MM.1S (cell line): ENCODE data around the gene RTRAF.

ENCODE experiments used
- DNase-seq: peaks from one replicate; pipeline ENCODE4 v3.0.0-alpha.2; 2015
- H2AFZ ChIP-seq: fragments of 300-600 bp; sonication (generic); 2 replicates; pipeline ENCODE4 v1.6.0; 2016; ENCODE audit warnings: antibody characterized with exemption, low read length
- H3F3A ChIP-seq: fragments of 300-600 bp; sonication (generic); 2 replicates; pipeline ENCODE4 v1.6.1; 2016; ENCODE audit warnings: mild to moderate bottlenecking, antibody characterized with exemption, low read length, moderate library complexity, mixed read lengths; ENCODE audit not compliant: insufficient read depth
- H3K27ac ChIP-seq: fragments of 300-600 bp; sonication (generic); 2 replicates; pipeline ENCODE4 v1.5.1; 2016; ENCODE audit warnings: mild to moderate bottlenecking, low read length
- H3K27me3 ChIP-seq: fragments of 300-600 bp; sonication (generic); replicated peaks from 2 replicates; pipeline ENCODE4 v1.6.0; 2016; ENCODE audit warnings: low read length; ENCODE audit not compliant: insufficient read depth
- H3K36me3 ChIP-seq: fragments of 300-600 bp; sonication (generic); replicated peaks from 2 replicates; pipeline ENCODE4 v1.6.1; 2016; ENCODE audit warnings: mild to moderate bottlenecking, low read length, mixed read lengths; ENCODE audit not compliant: insufficient read depth
- H3K4me1 ChIP-seq: fragments of 300-600 bp; sonication (generic); 2 replicates; pipeline ENCODE4 v1.6.1; 2016; ENCODE audit warnings: low read length, mixed read lengths
- H3K4me2 ChIP-seq: fragments of 300-600 bp; sonication (generic); 2 replicates; pipeline ENCODE4 v1.6.0; 2016; ENCODE audit warnings: low read depth, low read length
- H3K4me3 ChIP-seq: fragments of 300-600 bp; sonication (generic); 2 replicates; pipeline ENCODE4 v1.5.1; 2016; ENCODE audit warnings: low read length, mixed read lengths
- H3K79me2 ChIP-seq: fragments of 300-600 bp; sonication (generic); 2 replicates; pipeline ENCODE4 v1.6.1; 2016; ENCODE audit warnings: mixed run types, low read length, mixed read lengths
- H3K9ac ChIP-seq: fragments of 300-600 bp; sonication (generic); 2 replicates; pipeline ENCODE4 v1.6.1; 2016; ENCODE audit warnings: low read length, mixed read lengths
- H3K9me2 ChIP-seq: fragments of 300-600 bp; sonication (generic); replicated peaks from 2 replicates; pipeline ENCODE4 v1.6.1; 2016; ENCODE audit warnings: mild to moderate bottlenecking, low read length, mixed read lengths; ENCODE audit not compliant: insufficient read depth
- H3K9me3 ChIP-seq: fragments of 300-600 bp; sonication (generic); replicated peaks from 2 replicates; pipeline ENCODE4 v1.6.1; 2016; ENCODE audit warnings: mild to moderate bottlenecking, low read length, mixed read lengths; ENCODE audit not compliant: insufficient read depth
- H4K20me1 ChIP-seq: fragments of 300-600 bp; sonication (generic); 2 replicates; pipeline ENCODE4 v1.6.1; 2016; ENCODE audit warnings: mild to moderate bottlenecking, low read length, moderate library complexity, mixed read lengths; ENCODE audit not compliant: insufficient read depth
- CTCF ChIP-seq: fragments of 300-600 bp; sonication (generic); IDR thresholded peaks from 2 replicates; pipeline ENCODE4 v1.5.1; 2016; ENCODE audit warnings: antibody characterized with exemption, low read length, mixed read lengths
- EZH2 ChIP-seq: fragments of 300-600 bp; sonication (generic); optimal IDR thresholded peaks from 2 replicates; pipeline ENCODE3; 2017; ENCODE audit warnings: low read depth, mild to moderate bottlenecking, antibody characterized with exemption, low read length, mixed read lengths
- EZH2phosphoT487 ChIP-seq: fragments of 300-600 bp; sonication (generic); IDR thresholded peaks from 2 replicates; pipeline ENCODE4 v1.6.1; 2018; ENCODE audit warnings: antibody characterized with exemption, low read length

Gene RTRAF

GRCh38 chr14:52051251-52051650 lies 61.9 kb downstream of the RTRAF start:
- DNase-seq = no peak
- Histone ChIP-seq H3K9me2 (no peaks in the 10 kb centered on the region), H3K4me2 (no peak overlapping the region), H3K79me2 (no peaks in the 10 kb centered on the region), H3K27me3 (no peaks in the 10 kb centered on the region), H3K36me3 (no peaks in the 10 kb centered on the region), H3K9ac (no peak overlapping the region), H4K20me1 (no peaks in the 10 kb centered on the region), H2AFZ (no peak overlapping the region), H3K9me3 (no peaks in the 10 kb centered on the region), H3K27ac (no peak overlapping the region), H3F3A (no peaks in the 10 kb centered on the region), H3K4me1 (no peaks in the 10 kb centered on the region), H3K4me3 (no peak overlapping the region)
- TF ChIP-seq EZH2phosphoT487 (no peak), CTCF (no peak), EZH2 (no peak)

- no peak overlapping the region for H2AFZ ChIP-seq
- H3K9me2 ChIP-seq = no peaks in the 10 kb centered on the region
- H3K9me3 ChIP-seq = no peaks in the 10 kb centered on the region
- no peaks in the 10 kb centered on the region for H3K36me3 ChIP-seq
- no peaks in the 10 kb centered on the region for H3K4me1 ChIP-seq
- TF ChIP-seq EZH2phosphoT487 (no peak), CTCF (no peak), EZH2 (no peak)
- H3K27ac ChIP-seq = no peak overlapping the region
- no peak for DNase-seq
- no peaks in the 10 kb centered on the region for H3F3A ChIP-seq
- H3K4me2 ChIP-seq = no peak overlapping the region
- H3K79me2 ChIP-seq = no peaks in the 10 kb centered on the region
- H4K20me1 ChIP-seq = no peaks in the 10 kb centered on the region
- H3K4me3 ChIP-seq = no peak overlapping the region
- no peaks in the 10 kb centered on the region for H3K27me3 ChIP-seq
- no peak overlapping the region for H3K9ac ChIP-seq
Observed at GRCh38 chr14:52051871-52052270, 62.5 kb downstream of the RTRAF start.

GRCh38 chr14:52052288-52052943 lies 63.1 kb downstream of the RTRAF start:
- Histone ChIP-seq H3K27me3 (no peaks in the 10 kb centered on the region), H3K27ac (no peak overlapping the region), H4K20me1 (no peaks in the 10 kb centered on the region), H3K4me2 (no peak overlapping the region), H3K9me2 (no peaks in the 10 kb centered on the region), H3F3A (no peaks in the 10 kb centered on the region), H3K4me3 (no peak overlapping the region), H3K9ac (no peak overlapping the region), H2AFZ (no peak overlapping the region), H3K4me1 (no peaks in the 10 kb centered on the region), H3K36me3 (no peaks in the 10 kb centered on the region), H3K9me3 (no peaks in the 10 kb centered on the region), H3K79me2 (no peaks in the 10 kb centered on the region)
- TF ChIP-seq CTCF (no peak), EZH2 (no peak), EZH2phosphoT487 (no peak)
- no peak for DNase-seq
